Caco-2 (cell line): Measurements from ENCODE around the gene RHOH. TPM values are rescaled to one million over a fixed set of nuclear protein-coding genes. Genes with fewer than 3 reads are reported as not detected.

Experiments
- BruUV-seq: library from RNA; stranded (reverse); fragments of 400-500 nt; replicated peaks from 2 replicates; lab custom pipeline; 2021; lab: Mats Ljungman, UMichigan
- CTCF ChIA-PET: fragments of 300-600 bp; sonication (Branson Sonifier 250); formaldehyde crosslinking; loops from one replicate; lab custom pipeline; 2022; ENCODE audit warnings: antibody characterized with exemption; lab: Charles Lee
- POLR2A ChIA-PET: fragments of 300-600 bp; sonication (Branson Sonifier 250); formaldehyde crosslinking; loops from one replicate; lab custom pipeline; 2022; ENCODE audit warnings: antibody characterized with exemption; lab: Charles Lee
- DNase-seq, 2 experiments: peaks; one replicate each; pipeline versions ENCODE4 v3.0.0 to v3.0.0-alpha.2; 2020 to 2022
- H3K27me3 ChIP-seq: replicated peaks from 2 replicates; pipeline ENCODE4 v1.6.0; 2011; ENCODE audit warnings: low read length; ENCODE audit not compliant: control insufficient read depth, insufficient read depth
- H3K36me3 ChIP-seq: 2 replicates; pipeline ENCODE4 v1.5.1; 2011; ENCODE audit warnings: low read length; ENCODE audit not compliant: control insufficient read depth, insufficient read depth
- H3K4me1 ChIP-seq: fragments of 250-450 bp; sonication (Bioruptor Pico); 2 replicates; pipeline ENCODE4 v1.5.1; 2020; ENCODE audit warnings: mild to moderate bottlenecking
- H3K4me3 ChIP-seq: 2 replicates; pipeline ENCODE4 v1.5.1; 2011; ENCODE audit warnings: low read depth, mild to moderate bottlenecking, control low read depth, low read length
- H3K9me3 ChIP-seq: fragments of 250-450 bp; sonication (Bioruptor Pico); 2 replicates; pipeline ENCODE4 v1.5.1; 2020; ENCODE audit warnings: mild to moderate bottlenecking, moderate library complexity
- H3K27ac Mint-ChIP-seq: one replicate; pipeline ENCODE4 v1.8.0; 2022; ENCODE audit warnings: mixed read lengths; ENCODE audit not compliant: unreplicated experiment
- H3K27me3 Mint-ChIP-seq: one replicate; pipeline ENCODE4 v1.8.0; 2022; ENCODE audit warnings: mixed read lengths; ENCODE audit not compliant: insufficient read depth, unreplicated experiment
- H3K36me3 Mint-ChIP-seq: one replicate; pipeline ENCODE4 v1.8.0; 2022; ENCODE audit warnings: mild to moderate bottlenecking, mixed read lengths; ENCODE audit not compliant: insufficient read depth, unreplicated experiment
- H3K4me1 Mint-ChIP-seq: one replicate; pipeline ENCODE4 v1.8.0; 2022; ENCODE audit warnings: low read depth, mixed read lengths; ENCODE audit not compliant: unreplicated experiment
- H3K4me3 Mint-ChIP-seq: one replicate; pipeline ENCODE4 v1.8.0; 2022; ENCODE audit warnings: mild to moderate bottlenecking, moderate library complexity, mixed read lengths; ENCODE audit not compliant: unreplicated experiment
- H3K9me3 Mint-ChIP-seq: one replicate; pipeline ENCODE4 v1.8.0; 2022; ENCODE audit warnings: mixed read lengths; ENCODE audit not compliant: unreplicated experiment
- intact Hi-C: fragments of 100-400 bp; cut with micrococcal nuclease; formaldehyde crosslinking; loops from one replicate; pipeline ENCODE4 v1.10.0; 2022; ENCODE audit not compliant: unreplicated experiment
- total RNA-seq: library from RNA; stranded (reverse); gene quantifications from 2 replicates; pipeline ENCODE4 v1.2.3, GENCODE V29; 2022
- TF ChIP-seq, protein P1 (sequence below), 2 experiments: fragments of 200-600 bp in 1 of 2; IDR thresholded peaks; 1 replicate in 1 of 2; 2 replicates in 1 of 2; pipeline versions ENCODE4 v1.5.1 to v1.8.0; 2011 to 2022; ENCODE audit warnings: antibody characterized with exemption in 1 of 2, control low read depth in 1 of 2, inconsistent platforms in 1 of 2, low read depth in 1 of 2, low read length in 1 of 2, mild to moderate bottlenecking in 1 of 2, moderate library complexity in 1 of 2; ENCODE audit not compliant: insufficient read depth in 1 of 2, severe bottlenecking in 1 of 2, unreplicated experiment in 1 of 2

RHOH gene
- total RNA-seq, 1 experiment from 2014 or later: not detected

DNA sequence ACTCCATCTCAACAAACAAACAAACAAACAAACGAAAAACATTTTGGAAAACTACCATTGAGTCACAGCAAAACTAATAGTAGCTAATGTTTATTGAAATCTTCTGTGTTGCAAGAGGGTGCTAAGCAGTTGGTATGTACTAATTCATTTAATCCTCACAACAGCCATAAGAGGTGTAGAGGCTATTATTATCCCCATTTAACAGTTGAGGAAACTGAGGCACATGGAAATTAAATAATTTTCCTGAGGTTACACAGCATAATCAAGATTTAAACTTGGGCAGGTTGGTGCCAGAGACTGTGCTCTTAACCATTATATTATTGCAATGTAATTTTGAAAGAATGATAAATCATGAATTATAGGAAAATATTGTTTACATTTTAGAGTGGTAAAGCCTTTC, 17.5 kb upstream of the RHOH start:
- H3K4me1 Mint-ChIP-seq: no peaks in the 10 kb centered on the region
- CTCF ChIA-PET: no interaction called here
- intact Hi-C loops: no loop called here

DNA sequence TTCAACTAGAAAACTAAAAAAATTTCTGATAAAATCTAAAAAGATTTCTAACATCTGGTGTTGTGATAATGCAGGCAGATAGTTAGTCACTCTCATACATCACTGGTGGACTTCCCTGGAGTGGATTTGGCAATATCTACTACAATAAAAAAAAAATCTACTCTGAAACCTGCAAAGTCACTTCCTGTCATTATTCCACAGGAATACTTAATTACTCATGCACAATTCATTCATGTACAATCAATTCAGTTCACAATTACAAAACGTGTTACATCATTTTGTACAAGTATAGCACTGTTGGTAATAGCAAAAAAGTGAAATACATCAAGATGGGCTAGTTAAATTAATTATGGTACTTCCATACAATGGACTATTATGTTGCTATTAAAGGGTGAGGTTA, 16.5 kb upstream of the RHOH start:
- H3K4me1 ChIP-seq: no peaks in the 10 kb centered on the region
- TF ChIP-seq, protein P1, sequence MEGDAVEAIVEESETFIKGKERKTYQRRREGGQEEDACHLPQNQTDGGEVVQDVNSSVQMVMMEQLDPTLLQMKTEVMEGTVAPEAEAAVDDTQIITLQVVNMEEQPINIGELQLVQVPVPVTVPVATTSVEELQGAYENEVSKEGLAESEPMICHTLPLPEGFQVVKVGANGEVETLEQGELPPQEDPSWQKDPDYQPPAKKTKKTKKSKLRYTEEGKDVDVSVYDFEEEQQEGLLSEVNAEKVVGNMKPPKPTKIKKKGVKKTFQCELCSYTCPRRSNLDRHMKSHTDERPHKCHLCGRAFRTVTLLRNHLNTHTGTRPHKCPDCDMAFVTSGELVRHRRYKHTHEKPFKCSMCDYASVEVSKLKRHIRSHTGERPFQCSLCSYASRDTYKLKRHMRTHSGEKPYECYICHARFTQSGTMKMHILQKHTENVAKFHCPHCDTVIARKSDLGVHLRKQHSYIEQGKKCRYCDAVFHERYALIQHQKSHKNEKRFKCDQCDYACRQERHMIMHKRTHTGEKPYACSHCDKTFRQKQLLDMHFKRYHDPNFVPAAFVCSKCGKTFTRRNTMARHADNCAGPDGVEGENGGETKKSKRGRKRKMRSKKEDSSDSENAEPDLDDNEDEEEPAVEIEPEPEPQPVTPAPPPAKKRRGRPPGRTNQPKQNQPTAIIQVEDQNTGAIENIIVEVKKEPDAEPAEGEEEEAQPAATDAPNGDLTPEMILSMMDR (IDR thresholded peaks at IDR 0.05; ENCODE audit: insufficient read depth in 1 of 2, low read depth in 1 of 2, low read length in 1 of 2, severe bottlenecking in 1 of 2, unreplicated experiment in 1 of 2): no peak
- no peaks in the 10 kb centered on the region for H3K36me3 ChIP-seq
- H3K4me3 ChIP-seq: no peak overlapping the region
- Mint-ChIP-seq H3K9me3 (no peaks in the 10 kb centered on the region), H3K4me3 (no peak overlapping the region), H3K27me3 (no peaks in the 10 kb centered on the region), H3K27ac (no peak overlapping the region), H3K4me1 (no peaks in the 10 kb centered on the region), H3K36me3 (no peaks in the 10 kb centered on the region)
- ChIA-PET CTCF (no interaction called here), POLR2A (no interaction called here)
- no TSS peak for BruUV-seq
- H3K9me3 ChIP-seq: no peaks in the 10 kb centered on the region
- no peaks in the 10 kb centered on the region for H3K27me3 ChIP-seq
- no peak for DNase-seq
- intact Hi-C loops: no loop called here

More for the DNA sequence above, 17.5 kb upstream of the RHOH start:
- Mint-ChIP-seq H3K27ac (no peak overlapping the region), H3K27me3 (no peaks in the 10 kb centered on the region), H3K4me3 (no peak overlapping the region), H3K9me3 (no peaks in the 10 kb centered on the region), H3K36me3 (no peaks in the 10 kb centered on the region)
- no peaks in the 10 kb centered on the region for H3K4me1 ChIP-seq
- H3K4me3 ChIP-seq: no peak overlapping the region
- no peaks in the 10 kb centered on the region for H3K9me3 ChIP-seq
- TF ChIP-seq, protein P1 (IDR thresholded peaks at IDR 0.05; ENCODE audit: insufficient read depth in 1 of 2, low read depth in 1 of 2, low read length in 1 of 2, severe bottlenecking in 1 of 2, unreplicated experiment in 1 of 2): no peak
- no peaks in the 10 kb centered on the region; the same call in 1 of the 2 replicates for H3K27me3 ChIP-seq
- DNase-seq: no peak
- H3K36me3 ChIP-seq: no peaks in the 10 kb centered on the region
- POLR2A ChIA-PET: no interaction called here
- BruUV-seq: no TSS peak

DNA sequence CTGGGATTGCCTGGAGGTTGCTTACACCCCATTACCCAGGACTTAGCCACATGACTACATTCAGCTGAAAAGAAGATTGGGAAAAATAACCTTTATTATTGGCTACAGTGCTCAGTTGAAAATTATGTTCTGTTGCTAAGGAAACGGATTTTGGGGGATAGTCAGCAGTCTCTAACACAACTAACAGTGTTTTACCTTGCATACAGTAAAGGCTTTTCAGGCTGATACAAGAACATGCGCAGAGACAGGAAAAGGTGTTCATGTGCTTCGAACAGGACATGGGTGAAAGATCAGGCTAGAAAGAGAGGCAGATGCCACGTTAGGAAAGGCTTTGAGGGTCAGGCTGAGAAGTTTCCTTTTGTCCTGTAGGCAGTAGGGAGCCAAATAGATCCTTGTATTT, 14.8 kb upstream of the RHOH start:
- ChIA-PET POLR2A (no interaction called here), CTCF (no interaction called here)
- Histone ChIP-seq H3K4me1 (no peaks in the 10 kb centered on the region), H3K27me3 (no peaks in the 10 kb centered on the region), H3K36me3 (no peaks in the 10 kb centered on the region), H3K4me3 (no peak overlapping the region), H3K9me3 (no peaks in the 10 kb centered on the region)
- Mint-ChIP-seq H3K27me3 (no peaks in the 10 kb centered on the region), H3K27ac (no peak overlapping the region), H3K4me1 (no peaks in the 10 kb centered on the region), H3K9me3 (no peaks in the 10 kb centered on the region), H3K4me3 (no peak overlapping the region), H3K36me3 (no peaks in the 10 kb centered on the region)
- TF ChIP-seq, protein P1 (IDR thresholded peaks at IDR 0.05; ENCODE audit: insufficient read depth in 1 of 2, low read depth in 1 of 2, low read length in 1 of 2, severe bottlenecking in 1 of 2, unreplicated experiment in 1 of 2): no peak
- intact Hi-C loops: no loop called here
- no TSS peak for BruUV-seq
- DNase-seq: no peak
